Mesenchymal stem cell (in vitro differentiated cells and primary cell): ENCODE measurements around the gene LBR.

Experiments
- DNase-seq: peaks from one replicate; pipeline ENCODE4 v3.0.0-alpha.2; 2013
- H2AFZ ChIP-seq: one replicate; pipeline ENCODE4 v1.6.1; 2013; ENCODE audit warnings: low read depth, mild to moderate bottlenecking, control low read depth, inconsistent platforms, low read length, moderate library complexity
- H2AK5ac ChIP-seq: 2 replicates; pipeline ENCODE4 v1.6.1; 2013; ENCODE audit warnings: low read length, moderate library complexity, mild to moderate bottlenecking, inconsistent platforms; ENCODE audit not compliant: severe bottlenecking
- H2BK120ac ChIP-seq: one replicate; pipeline ENCODE4 v1.6.1; 2013; ENCODE audit warnings: low read depth, mild to moderate bottlenecking, inconsistent platforms, low read length, moderate library complexity
- H2BK12ac ChIP-seq, 2 experiments: one replicate each; pipeline ENCODE4 v1.6.1; 2013; ENCODE audit warnings: inconsistent platforms in 2 of 2, low read length in 2 of 2, mild to moderate bottlenecking in 2 of 2, moderate library complexity in 2 of 2, control low read depth in 1 of 2
- H2BK15ac ChIP-seq: one replicate; pipeline ENCODE4 v1.6.1; 2013; ENCODE audit warnings: mild to moderate bottlenecking, low read depth, inconsistent platforms; ENCODE audit not compliant: poor library complexity, severe bottlenecking
- H2BK5ac ChIP-seq: 2 replicates; pipeline ENCODE4 v1.6.1; 2013; ENCODE audit warnings: low read depth, mild to moderate bottlenecking, low read length, control low read depth, inconsistent platforms; ENCODE audit not compliant: poor library complexity, severe bottlenecking
- H3K14ac ChIP-seq, 2 experiments: one replicate each; pipeline ENCODE4 v1.6.1; 2013; ENCODE audit warnings: inconsistent platforms in 2 of 2, low read length in 2 of 2, control low read depth in 1 of 2, mild to moderate bottlenecking in 1 of 2, moderate library complexity in 1 of 2
- H3K18ac ChIP-seq, 2 experiments: one replicate each; pipeline ENCODE4 v1.6.1; 2013; ENCODE audit warnings: inconsistent platforms in 2 of 2, low read length in 2 of 2, control low read depth in 1 of 2, low read depth in 1 of 2, mild to moderate bottlenecking in 1 of 2
- H3K23ac ChIP-seq, 2 experiments: one replicate each; pipeline ENCODE4 v1.6.1; 2013; ENCODE audit warnings: inconsistent platforms in 2 of 2, low read length in 2 of 2, mild to moderate bottlenecking in 2 of 2, moderate library complexity in 2 of 2, control low read depth in 1 of 2
- H3K27ac ChIP-seq: 2 replicates; pipeline ENCODE4 v1.5.1; 2013; ENCODE audit warnings: mild to moderate bottlenecking, moderate library complexity, low read length, control low read depth, inconsistent platforms; ENCODE audit not compliant: poor library complexity, severe bottlenecking
- H3K27me3 ChIP-seq, 2 experiments: 2 replicates each; pipeline versions ENCODE4 v1.6.1 to v1.7.0; 2013; ENCODE audit warnings: low read length in 2 of 2, mild to moderate bottlenecking in 2 of 2, moderate library complexity in 2 of 2, control low read depth in 1 of 2, inconsistent platforms in 1 of 2; ENCODE audit not compliant: control insufficient read depth in 1 of 2, insufficient read depth in 1 of 2
- H3K36me3 ChIP-seq, 2 experiments: 2 replicates each; pipeline versions ENCODE4 v1.6.1 to v1.7.0; 2013; ENCODE audit warnings: low read length in 2 of 2, control low read depth in 1 of 2, inconsistent platforms in 1 of 2, low read depth in 1 of 2, mild to moderate bottlenecking in 1 of 2; ENCODE audit not compliant: insufficient read depth in 2 of 2, control insufficient read depth in 1 of 2
- H3K4ac ChIP-seq, 2 experiments: one replicate each; pipeline ENCODE4 v1.6.1; 2013; ENCODE audit warnings: inconsistent platforms in 2 of 2, low read length in 2 of 2, mild to moderate bottlenecking in 2 of 2, moderate library complexity in 2 of 2, control low read depth in 1 of 2, low read depth in 1 of 2
- H3K4me1 ChIP-seq: 2 replicates; pipeline ENCODE4 v1.6.1; 2013; ENCODE audit warnings: low read depth, low read length, control low read depth; ENCODE audit not compliant: control insufficient read depth, insufficient read depth
- H3K4me2 ChIP-seq: 2 replicates; pipeline ENCODE4 v1.6.1; 2013; ENCODE audit warnings: low read length, mild to moderate bottlenecking, inconsistent platforms; ENCODE audit not compliant: poor library complexity, severe bottlenecking
- H3K4me3 ChIP-seq, 2 experiments: 2 replicates each; pipeline versions ENCODE4 v1.5.1 to v1.7.0; 2013; ENCODE audit warnings: low read length in 2 of 2, mild to moderate bottlenecking in 2 of 2, control low read depth in 1 of 2, low read depth in 1 of 2; ENCODE audit not compliant: insufficient read depth in 1 of 2
- H3K79me1 ChIP-seq: replicated peaks from 2 replicates; pipeline ENCODE4 v1.6.1; 2013; ENCODE audit warnings: mild to moderate bottlenecking, control low read depth, low read length, inconsistent platforms; ENCODE audit not compliant: poor library complexity, severe bottlenecking
- H3K9ac ChIP-seq: 2 replicates; pipeline ENCODE4 v1.7.0; 2013; ENCODE audit warnings: mild to moderate bottlenecking, low read length, moderate library complexity
- H3K9me3 ChIP-seq: 2 replicates; pipeline ENCODE4 v1.7.0; 2013; ENCODE audit warnings: mild to moderate bottlenecking, low read length; ENCODE audit not compliant: control insufficient read depth
- H4K8ac ChIP-seq: one replicate; pipeline ENCODE4 v1.6.1; 2013; ENCODE audit warnings: inconsistent platforms, mild to moderate bottlenecking, low read length, moderate library complexity
- H4K91ac ChIP-seq: one replicate; pipeline ENCODE4 v1.6.1; 2013; ENCODE audit warnings: mild to moderate bottlenecking, low read length, inconsistent platforms
- WGBS: methylation state at CpG from one replicate; pipeline ENCODE4 v1.1.7; 2013; ENCODE audit warnings: mixed read lengths; 5-methylcytosine and 5-hydroxymethylcytosine counted together

LBR gene

DNA sequence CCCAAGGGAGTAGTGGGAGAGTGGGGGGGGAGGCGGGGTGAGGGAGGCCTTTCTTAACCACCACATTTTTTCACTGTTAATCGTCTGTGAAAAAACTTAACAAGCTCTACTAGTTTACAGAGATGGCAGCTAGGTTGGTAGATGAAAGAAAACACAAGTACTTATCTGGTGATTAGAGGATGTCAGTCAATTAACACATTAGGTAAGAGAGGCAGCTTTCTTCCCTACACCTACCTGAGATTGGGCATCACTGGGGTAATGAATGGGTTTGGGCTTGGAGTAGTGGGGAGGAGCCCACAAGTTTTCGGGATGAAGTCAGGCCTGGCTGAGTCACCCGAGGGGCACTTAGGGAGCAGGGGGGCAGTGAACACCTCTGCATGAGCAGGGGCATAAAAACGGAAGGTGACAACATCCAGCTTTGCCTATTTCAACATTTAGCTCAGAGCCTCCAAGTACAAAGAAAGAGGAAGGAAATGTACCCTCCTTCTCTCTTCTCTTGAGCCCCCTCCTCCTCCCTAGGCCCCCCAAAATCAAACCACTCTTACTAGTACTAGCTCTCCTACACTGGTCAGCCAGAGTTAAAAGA lies 2.5 kb downstream of the LBR start:
- peak overlapping the region in 1 of 2 experiments; percentile 77 for H3K23ac ChIP-seq
- H3K4me1 ChIP-seq, result peaks cover 12% of the 10 kb centered on the region
- H3K4me3 ChIP-seq, result peak overlapping the region in 1 of 2 experiments; percentile 19
- DNase-seq, result peak; percentile 55
- H4K8ac ChIP-seq, result no peak overlapping the region
- peak overlapping the region; percentile 81 for H3K27ac ChIP-seq
- H2AK5ac ChIP-seq, result peak overlapping the region; percentile 60
- no peak overlapping the region for H2BK12ac ChIP-seq
- peak overlapping the region in 1 of 2 experiments; percentile 51 for H3K14ac ChIP-seq
- H3K27me3 ChIP-seq, result no peaks in the 10 kb centered on the region
- no peak overlapping the region for H2BK5ac ChIP-seq
- no peak overlapping the region for H2AFZ ChIP-seq
- H3K4ac ChIP-seq, result no peak overlapping the region
- 4% methylated on average over 3 of the region's 5 CpGs for WGBS
- H3K18ac ChIP-seq, result peak overlapping the region; percentile 52 to 72
- no peak overlapping the region for H2BK120ac ChIP-seq
- no peak overlapping the region for H4K91ac ChIP-seq
- H3K79me1 ChIP-seq, result peaks cover 4% of the 10 kb centered on the region
- no peak overlapping the region for H3K9ac ChIP-seq
- peak overlapping the region; percentile 47 for H3K4me2 ChIP-seq
- no peaks in the 10 kb centered on the region for H3K9me3 ChIP-seq
- H3K36me3 ChIP-seq, result peaks cover 0 to 8% of the 10 kb centered on the region in 2 experiments
- no peak overlapping the region for H2BK15ac ChIP-seq

DNA sequence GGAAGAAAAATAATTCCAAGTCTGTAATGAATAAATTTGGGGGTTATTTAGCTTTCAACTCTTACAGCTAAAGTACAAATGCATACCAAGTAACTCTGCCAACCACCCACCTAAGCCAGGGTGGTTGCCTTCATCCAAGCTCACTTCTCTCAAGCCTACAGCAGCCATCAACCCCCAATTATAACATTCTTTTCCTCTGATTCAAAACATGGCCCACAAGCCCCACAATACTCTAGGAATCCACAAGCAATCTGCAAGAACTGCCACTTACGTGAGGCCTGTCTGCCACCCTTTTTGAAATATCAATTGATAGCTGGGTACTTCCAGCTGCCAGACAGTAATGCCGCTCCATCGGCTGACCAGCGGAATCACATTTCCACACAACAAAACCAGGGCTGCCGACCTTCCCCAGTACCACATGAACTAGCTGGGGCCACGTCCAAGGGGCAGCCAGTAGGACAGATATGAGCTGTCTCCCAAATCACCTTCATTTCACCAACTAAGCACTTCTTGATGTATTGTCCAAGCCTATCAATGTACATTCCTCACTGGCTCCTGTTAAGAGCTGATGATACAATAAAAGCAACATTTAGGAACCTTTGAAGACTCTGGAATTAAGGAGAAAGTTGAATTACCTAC lies 3.2 kb downstream of the LBR start:
- no peak overlapping the region for H4K8ac ChIP-seq
- peak; percentile 33 for DNase-seq
- no peaks in the 10 kb centered on the region for H3K27me3 ChIP-seq
- H2BK5ac ChIP-seq, result peak overlapping the region; percentile 36
- H2BK12ac ChIP-seq, result peak overlapping the region in 1 of 2 experiments; percentile 42
- H3K9ac ChIP-seq, result no peak overlapping the region
- no peak overlapping the region for H2BK120ac ChIP-seq
- peaks cover 4% of the 10 kb centered on the region for H3K79me1 ChIP-seq
- H3K23ac ChIP-seq, result peak overlapping the region in 1 of 2 experiments; percentile 72
- no peaks in the 10 kb centered on the region for H3K9me3 ChIP-seq
- no peak overlapping the region for H3K14ac ChIP-seq
- peak overlapping the region; percentile 8 for H4K91ac ChIP-seq
- peak overlapping the region; percentile 75 for H3K4me2 ChIP-seq
- peak overlapping the region in 1 of 2 experiments; percentile 77 for H3K18ac ChIP-seq
- peak overlapping the region; percentile 11 to 35 for H3K4ac ChIP-seq
- peaks cover 0 to 10% of the 10 kb centered on the region in 2 experiments for H3K36me3 ChIP-seq
- peak overlapping the region; percentile 93 for H2AK5ac ChIP-seq
- H3K4me1 ChIP-seq, result peaks cover 12% of the 10 kb centered on the region
- H3K4me3 ChIP-seq, result peak overlapping the region in 1 of 2 experiments; percentile 19
- WGBS, result 37% methylated on average over 6 of the region's 6 CpGs
- H2BK15ac ChIP-seq, result no peak overlapping the region
- no peak overlapping the region for H2AFZ ChIP-seq
- H3K27ac ChIP-seq, result peak overlapping the region; percentile 81

- no peak for DNase-seq
- peaks cover 7% of the 10 kb centered on the region for H3K79me1 ChIP-seq
- H3K4ac ChIP-seq, result no peak overlapping the region
- no peak overlapping the region for H3K4me2 ChIP-seq
- H2BK12ac ChIP-seq, result peak overlapping the region in 1 of 2 experiments; percentile 76
- no peaks in the 10 kb centered on the region for H3K9me3 ChIP-seq
- WGBS, result 70% methylated on average over 2 of the region's 2 CpGs
- peaks cover 12% of the 10 kb centered on the region for H3K4me1 ChIP-seq
- H3K36me3 ChIP-seq, result peaks cover 3 to 21% of the 10 kb centered on the region in 2 experiments
- no peaks in the 10 kb centered on the region for H3K27me3 ChIP-seq
- no peak overlapping the region for H2BK5ac ChIP-seq
- no peak overlapping the region for H3K9ac ChIP-seq
- no peak overlapping the region for H3K27ac ChIP-seq
- no peak overlapping the region for H4K8ac ChIP-seq
- peak overlapping the region; percentile 73 for H2AK5ac ChIP-seq
- no peak overlapping the region for H3K4me3 ChIP-seq
- no peak overlapping the region for H2BK15ac ChIP-seq
- H3K23ac ChIP-seq, result no peak overlapping the region
- no peak overlapping the region for H4K91ac ChIP-seq
- no peak overlapping the region for H2AFZ ChIP-seq
- no peak overlapping the region for H2BK120ac ChIP-seq
- peak overlapping the region in 1 of 2 experiments; percentile 88 for H3K14ac ChIP-seq
- no peak overlapping the region for H3K18ac ChIP-seq
These were observed 4.4 kb downstream of the LBR start for GRCh38 chr1:225423518-225423855.

DNA sequence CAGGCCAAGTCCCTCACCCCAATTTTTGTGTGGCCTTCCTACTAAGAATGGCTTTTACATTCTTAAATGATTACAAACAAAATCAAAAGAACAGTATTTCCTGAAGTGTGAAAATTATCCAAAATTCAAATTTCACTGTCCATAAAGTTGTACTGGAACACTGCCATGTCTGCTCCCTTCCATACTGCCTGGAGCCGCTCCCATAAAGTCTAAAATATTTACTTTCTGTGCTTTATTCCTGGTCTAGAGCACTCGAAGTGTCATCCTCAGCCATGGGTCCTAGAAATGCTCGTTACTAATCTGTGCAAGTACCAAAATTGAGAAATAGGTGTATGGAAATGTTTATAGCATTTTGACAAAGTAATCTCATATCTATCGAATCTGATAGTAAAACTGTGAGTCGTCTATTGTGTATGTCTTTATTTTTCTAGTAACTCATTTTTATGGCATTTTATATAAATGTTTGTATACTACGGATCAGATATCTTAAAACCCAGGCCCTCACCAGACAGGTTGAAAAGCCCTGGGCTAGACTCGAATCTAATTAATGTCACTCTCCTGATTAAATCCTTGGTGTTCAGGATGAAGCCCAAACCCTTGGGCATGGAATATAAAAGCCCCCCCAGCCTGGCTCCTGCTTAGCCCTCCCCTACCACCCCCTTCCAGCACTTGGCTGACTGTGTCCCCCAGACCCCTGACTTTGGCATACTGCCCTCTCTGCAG lies 4.9 kb downstream of the LBR start:
- Histone ChIP-seq H3K27ac (no peak overlapping the region), H3K4me1 (peaks cover 12% of the 10 kb centered on the region), H4K91ac (no peak overlapping the region), H3K14ac (peak overlapping the region in 1 of 2 experiments; percentile 88), H3K9ac (no peak overlapping the region), H3K4me2 (no peak overlapping the region), H4K8ac (no peak overlapping the region), H2BK120ac (no peak overlapping the region), H3K36me3 (peaks cover 3 to 26% of the 10 kb centered on the region in 2 experiments), H3K27me3 (no peaks in the 10 kb centered on the region), H3K4ac (no peak overlapping the region), H2BK12ac (peak overlapping the region in 1 of 2 experiments; percentile 76), H2AK5ac (peak overlapping the region; percentile 73), H3K23ac (no peak overlapping the region), H3K18ac (no peak overlapping the region), H2BK5ac (no peak overlapping the region), H3K79me1 (peaks cover 7% of the 10 kb centered on the region), H2BK15ac (no peak overlapping the region), H2AFZ (no peak overlapping the region), H3K9me3 (no peaks in the 10 kb centered on the region), H3K4me3 (no peak overlapping the region)
- 87% methylated on average over 6 of the region's 7 CpGs for WGBS
- DNase-seq, result no peak
